Measurements from ENCODE around the gene FRRS1. TPM values are rescaled to one million over a fixed set of nuclear protein-coding genes. Genes with fewer than 3 reads are reported as not detected.
A peak's percentile ranks its signal among the peaks of the same experiment; 100 is the strongest.

Gene FRRS1
- total and polyA plus RNA-seq, 7 donors = 0.34 to 4.1 (median 3.1) TPM

- intact Hi-C loops (cut with DNase I) = no loop called here
These were observed 5.1 kb upstream of the FRRS1 start for GRCh38 chr1:99771513-99771918.

GRCh38 chr1:99768524-99769245 is 2.2 kb upstream of the FRRS1 start:
- Histone ChIP-seq H3K27me3 (ENCODE audit: insufficient read depth in 3 of 3, low read length in 2 of 3) (no peaks in the 10 kb centered on the region), H3K36me3 (ENCODE audit: insufficient read depth in 1 of 2, low read depth in 1 of 2) (no peaks in the 10 kb centered on the region), H3K27ac (no peak overlapping the region), H3K4me1 (peaks cover 4% of the 10 kb centered on the region), H3K9me3 (no peaks in the 10 kb centered on the region), H3K4me3 (no peak overlapping the region)
- intact Hi-C loops (cut with DNase I) = no loop called here
- 80 to 93% (median 87%) methylated on average over 6 of the region's 6 CpGs for WGBS, 3 donors
- ATAC-seq = no peak
- DNase-seq = no peak
- TF ChIP-seq, protein P1, sequence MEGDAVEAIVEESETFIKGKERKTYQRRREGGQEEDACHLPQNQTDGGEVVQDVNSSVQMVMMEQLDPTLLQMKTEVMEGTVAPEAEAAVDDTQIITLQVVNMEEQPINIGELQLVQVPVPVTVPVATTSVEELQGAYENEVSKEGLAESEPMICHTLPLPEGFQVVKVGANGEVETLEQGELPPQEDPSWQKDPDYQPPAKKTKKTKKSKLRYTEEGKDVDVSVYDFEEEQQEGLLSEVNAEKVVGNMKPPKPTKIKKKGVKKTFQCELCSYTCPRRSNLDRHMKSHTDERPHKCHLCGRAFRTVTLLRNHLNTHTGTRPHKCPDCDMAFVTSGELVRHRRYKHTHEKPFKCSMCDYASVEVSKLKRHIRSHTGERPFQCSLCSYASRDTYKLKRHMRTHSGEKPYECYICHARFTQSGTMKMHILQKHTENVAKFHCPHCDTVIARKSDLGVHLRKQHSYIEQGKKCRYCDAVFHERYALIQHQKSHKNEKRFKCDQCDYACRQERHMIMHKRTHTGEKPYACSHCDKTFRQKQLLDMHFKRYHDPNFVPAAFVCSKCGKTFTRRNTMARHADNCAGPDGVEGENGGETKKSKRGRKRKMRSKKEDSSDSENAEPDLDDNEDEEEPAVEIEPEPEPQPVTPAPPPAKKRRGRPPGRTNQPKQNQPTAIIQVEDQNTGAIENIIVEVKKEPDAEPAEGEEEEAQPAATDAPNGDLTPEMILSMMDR (IDR thresholded peaks at IDR 0.05) = no peak

More at GRCh38 chr1:99771513-99771918, 5.1 kb upstream of the FRRS1 start:
- TF ChIP-seq, protein P1 (IDR thresholded peaks at IDR 0.05) = no peak
- Histone ChIP-seq H3K4me1 (peaks cover 4% of the 10 kb centered on the region), H3K9me3 (no peaks in the 10 kb centered on the region), H3K4me3 (no peak overlapping the region), H3K27ac (no peak overlapping the region), H3K36me3 (ENCODE audit: insufficient read depth in 1 of 2, low read depth in 1 of 2) (no peaks in the 10 kb centered on the region), H3K27me3 (ENCODE audit: insufficient read depth in 3 of 3, low read length in 2 of 3) (no peaks in the 10 kb centered on the region)
- no peak for ATAC-seq
- no peak for DNase-seq

- ATAC-seq (no peak), DNase-seq (no peak)
- intact Hi-C loops (cut with DNase I) = no loop called here
- no peaks in the 10 kb centered on the region for H3K27me3 ChIP-seq (ENCODE audit: insufficient read depth in 3 of 3, low read length in 2 of 3)
- no peak overlapping the region for H3K4me3 ChIP-seq
- TF ChIP-seq, protein P1 (IDR thresholded peaks at IDR 0.05) = no peak
- WGBS, 3 donors = 85 to 93% (median 86%) methylated on average over 3 of the region's 3 CpGs
- peaks cover 4% of the 10 kb centered on the region for H3K4me1 ChIP-seq
- no peaks in the 10 kb centered on the region for H3K36me3 ChIP-seq (ENCODE audit: insufficient read depth in 1 of 2, low read depth in 1 of 2)
- H3K27ac ChIP-seq = no peak overlapping the region
- H3K9me3 ChIP-seq = no peaks in the 10 kb centered on the region
These were observed 1.7 kb upstream of the FRRS1 start for GRCh38 chr1:99768104-99768503.

GRCh38 chr1:99764909-99765308 is 1.5 kb downstream of the FRRS1 start:
- WGBS, 3 donors = 87 to 93% (median 88%) methylated on average over 1 of the region's 1 CpG
- ATAC-seq = no peak
- intact Hi-C loops (cut with DNase I) = no loop called here
- TF ChIP-seq, protein P1 (IDR thresholded peaks at IDR 0.05) = no peak
- Histone ChIP-seq H3K27me3 (ENCODE audit: insufficient read depth in 3 of 3, low read length in 2 of 3) (no peaks in the 10 kb centered on the region), H3K27ac (no peak overlapping the region), H3K4me3 (peak overlapping the region; percentile 76), H3K4me1 (peaks cover 4% of the 10 kb centered on the region), H3K36me3 (ENCODE audit: insufficient read depth in 1 of 2, low read depth in 1 of 2) (no peaks in the 10 kb centered on the region), H3K9me3 (no peaks in the 10 kb centered on the region)
- DNase-seq = no peak

DNA sequence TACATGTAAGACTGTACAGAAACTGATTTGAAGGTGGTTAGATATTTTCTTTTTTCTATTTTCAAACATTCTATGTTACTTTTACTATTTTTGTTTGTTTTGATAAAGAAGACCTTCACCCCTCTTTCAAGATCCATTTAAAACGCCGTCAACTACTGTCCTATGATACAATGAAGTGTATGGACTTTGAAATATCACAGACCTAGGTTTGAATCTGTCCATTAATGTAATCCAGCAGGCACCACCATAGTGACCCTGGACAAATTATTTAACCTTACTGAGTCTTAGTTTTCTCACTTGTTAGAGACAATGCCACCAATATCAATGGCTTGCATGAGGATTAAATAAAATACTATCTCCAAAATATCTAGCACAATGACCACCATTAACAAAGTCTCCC is 2.0 kb downstream of the FRRS1 start:
- H3K27me3 ChIP-seq (ENCODE audit: insufficient read depth in 3 of 3, low read length in 2 of 3) = no peaks in the 10 kb centered on the region
- ATAC-seq = no peak
- intact Hi-C loops (cut with DNase I) = no loop called here
- no peaks in the 10 kb centered on the region for H3K36me3 ChIP-seq (ENCODE audit: insufficient read depth in 1 of 2, low read depth in 1 of 2)
- H3K27ac ChIP-seq = no peak overlapping the region
- no peaks in the 10 kb centered on the region for H3K9me3 ChIP-seq
- TF ChIP-seq, protein P1 (IDR thresholded peaks at IDR 0.05) = no peak
- peaks cover 4% of the 10 kb centered on the region for H3K4me1 ChIP-seq
- no peak overlapping the region for H3K4me3 ChIP-seq
- WGBS, 3 donors = 84 to 86% (median 86%) methylated on average over 2 of the region's 2 CpGs
- DNase-seq = no peak
